ENCODE measurements around the gene DUOXA2. TPM values are rescaled to one million over a fixed set of nuclear protein-coding genes. Genes with fewer than 3 reads are reported as not detected.

The DUOXA2 gene
- total RNA-seq, 2 donors from 2014 or later, result not detected

- TF ChIP-seq, protein P1, sequence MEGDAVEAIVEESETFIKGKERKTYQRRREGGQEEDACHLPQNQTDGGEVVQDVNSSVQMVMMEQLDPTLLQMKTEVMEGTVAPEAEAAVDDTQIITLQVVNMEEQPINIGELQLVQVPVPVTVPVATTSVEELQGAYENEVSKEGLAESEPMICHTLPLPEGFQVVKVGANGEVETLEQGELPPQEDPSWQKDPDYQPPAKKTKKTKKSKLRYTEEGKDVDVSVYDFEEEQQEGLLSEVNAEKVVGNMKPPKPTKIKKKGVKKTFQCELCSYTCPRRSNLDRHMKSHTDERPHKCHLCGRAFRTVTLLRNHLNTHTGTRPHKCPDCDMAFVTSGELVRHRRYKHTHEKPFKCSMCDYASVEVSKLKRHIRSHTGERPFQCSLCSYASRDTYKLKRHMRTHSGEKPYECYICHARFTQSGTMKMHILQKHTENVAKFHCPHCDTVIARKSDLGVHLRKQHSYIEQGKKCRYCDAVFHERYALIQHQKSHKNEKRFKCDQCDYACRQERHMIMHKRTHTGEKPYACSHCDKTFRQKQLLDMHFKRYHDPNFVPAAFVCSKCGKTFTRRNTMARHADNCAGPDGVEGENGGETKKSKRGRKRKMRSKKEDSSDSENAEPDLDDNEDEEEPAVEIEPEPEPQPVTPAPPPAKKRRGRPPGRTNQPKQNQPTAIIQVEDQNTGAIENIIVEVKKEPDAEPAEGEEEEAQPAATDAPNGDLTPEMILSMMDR (IDR thresholded peaks at IDR 0.05), result no peak
- DNase-seq (ENCODE audit: low spot score), result no peak
- H3K4me1 ChIP-seq, result peaks cover 0 to 30% of the 10 kb centered on the region in 2 donors
- peaks cover 17 to 19% of the 10 kb centered on the region in 2 donors for H3K27me3 ChIP-seq
- no peaks in the 10 kb centered on the region for H3K36me3 ChIP-seq
- H3K4me3 ChIP-seq, result peak overlapping the region in 1 of 2 donors; percentile 24
- H3K27ac ChIP-seq, result no peak overlapping the region
- no peaks in the 10 kb centered on the region for H3K9me3 ChIP-seq
Measured at GRCh38 chr15:45112143-45112590, 2.0 kb upstream of the DUOXA2 start.

- DNase-seq (ENCODE audit: low spot score), result no peak
- Histone ChIP-seq H3K27ac (no peak overlapping the region), H3K4me1 (peaks cover 0 to 36% of the 10 kb centered on the region in 2 donors), H3K9me3 (no peaks in the 10 kb centered on the region), H3K36me3 (no peaks in the 10 kb centered on the region), H3K27me3 (peaks cover 17 to 22% of the 10 kb centered on the region in 2 donors), H3K4me3 (peak overlapping the region in 1 of 2 donors; percentile 24)
- TF ChIP-seq, protein P1 (IDR thresholded peaks at IDR 0.05), result no peak
Measured at GRCh38 chr15:45112591-45113379, 1.3 kb upstream of the DUOXA2 start.

DNA sequence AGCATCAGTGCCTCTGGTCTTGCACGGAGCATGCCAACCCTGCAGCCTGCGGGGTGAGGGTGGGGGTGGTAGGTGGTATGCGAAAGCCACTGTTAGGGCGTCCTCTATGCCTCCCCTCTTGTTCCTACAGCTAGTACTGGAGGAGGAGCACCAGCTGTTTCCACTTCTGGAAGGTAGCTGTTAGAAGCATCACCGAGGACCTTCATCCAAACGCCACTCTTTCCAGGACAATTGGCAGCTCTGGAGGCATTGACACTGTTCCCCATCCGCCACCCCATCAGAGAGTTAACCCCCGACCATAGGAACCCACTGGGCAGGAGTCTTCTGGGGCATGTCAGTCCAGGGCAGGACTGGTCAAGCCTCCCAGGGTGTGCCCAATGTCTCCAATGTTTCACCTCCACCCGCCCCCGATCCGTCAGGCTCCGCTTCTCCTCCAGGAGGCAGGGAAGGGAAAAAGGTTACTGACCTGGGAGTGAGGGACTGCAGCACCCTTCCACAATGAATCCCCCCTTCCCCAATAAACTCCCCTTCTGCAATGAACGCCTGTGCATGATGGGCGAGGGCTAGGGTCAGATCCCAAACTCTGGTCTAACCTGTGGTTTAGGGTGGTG lies 641 bp upstream of the DUOXA2 start:
- peak overlapping the region in 1 of 2 donors; percentile 24 for H3K4me3 ChIP-seq
- no peak for DNase-seq (ENCODE audit: low spot score)
- no peak overlapping the region for H3K27ac ChIP-seq
- H3K27me3 ChIP-seq, result peaks cover 17 to 22% of the 10 kb centered on the region in 2 donors
- H3K36me3 ChIP-seq, result no peaks in the 10 kb centered on the region
- peaks cover 0 to 39% of the 10 kb centered on the region in 2 donors for H3K4me1 ChIP-seq
- H3K9me3 ChIP-seq, result no peaks in the 10 kb centered on the region
- TF ChIP-seq, protein P1 (IDR thresholded peaks at IDR 0.05), result no peak

- TF ChIP-seq, protein P1 (IDR thresholded peaks at IDR 0.05), result no peak
- Histone ChIP-seq H3K4me3 (peak overlapping the region in 1 of 2 donors; percentile 26), H3K9me3 (no peaks in the 10 kb centered on the region), H3K27me3 (peaks cover 17 to 22% of the 10 kb centered on the region in 2 donors), H3K27ac (no peak overlapping the region), H3K36me3 (no peaks in the 10 kb centered on the region), H3K4me1 (peaks cover 0 to 39% of the 10 kb centered on the region in 2 donors)
- no peak for DNase-seq (ENCODE audit: low spot score)
Measured at GRCh38 chr15:45114751-45115085, 592 bp downstream of the DUOXA2 start.

GRCh38 chr15:45115312-45115820 lies 1.2 kb downstream of the DUOXA2 start:
- H3K9me3 ChIP-seq, result no peaks in the 10 kb centered on the region
- TF ChIP-seq, protein P1 (IDR thresholded peaks at IDR 0.05), result no peak
- H3K4me3 ChIP-seq, result no peak overlapping the region
- no peak for DNase-seq (ENCODE audit: low spot score)
- H3K4me1 ChIP-seq, result peaks cover 0 to 39% of the 10 kb centered on the region in 2 donors
- H3K36me3 ChIP-seq, result no peaks in the 10 kb centered on the region
- H3K27me3 ChIP-seq, result peaks cover 17 to 22% of the 10 kb centered on the region in 2 donors
- H3K27ac ChIP-seq, result no peak overlapping the region

Data from right atrium auricular region (tissue), 2 donors.